K562 (cell line): ENCODE data around the gene STYX. TPM values are rescaled to one million over a fixed set of nuclear protein-coding genes. Genes with fewer than 3 reads are reported as not detected.

Experiments
- CBFA2T3 ChIP-seq: fragments of 450-650 bp; IDR thresholded peaks from 2 replicates; pipeline ENCODE4 v1.6.1; 2017
- EP300 ChIP-seq: IDR thresholded peaks from 2 replicates; pipeline ENCODE4 v1.6.1; 2012; ENCODE audit warnings: low read length, improper control_type of control experiment
- FOSL1 ChIP-seq: fragments of 200-800 bp; sonication (Bioruptor generic); conservative IDR thresholded peaks from 2 replicates; pipeline ENCODE4 v1.6.1; 2016; ENCODE audit warnings: missing genetic modification characterization, missing compliant biosample characterization
- MEIS2 ChIP-seq: fragments of 450-650 bp; IDR thresholded peaks from 2 replicates; pipeline ENCODE4 v1.6.1; 2014; ENCODE audit warnings: mild to moderate bottlenecking; ENCODE audit not compliant: partially characterized antibody
- NCOR1 ChIP-seq: fragments of 450-650 bp; IDR thresholded peaks from 2 replicates; pipeline ENCODE4 v1.6.1; 2016; ENCODE audit warnings: mild to moderate bottlenecking, moderate library complexity
- SMARCE1 ChIP-seq: fragments of 450-650 bp; IDR thresholded peaks from 2 replicates; pipeline ENCODE4 v1.7.1; 2016; ENCODE audit warnings: mild to moderate bottlenecking
- TOE1 ChIP-seq, 2 experiments: fragments of 450-650 bp in 1 of 2; sonication (generic) in 1 of 2; formaldehyde crosslinking in 1 of 2; IDR thresholded peaks; 2 replicates each; pipeline versions ENCODE4 v1.7.1 to v1.8.0; 2016 to 2022; ENCODE audit warnings: borderline replicate concordance in 2 of 2, mild to moderate bottlenecking in 2 of 2, antibody characterized with exemption in 1 of 2, inconsistent platforms in 1 of 2, low read depth in 1 of 2, missing genetic modification reagents in 1 of 2, moderate library complexity in 1 of 2
- ZNF395 ChIP-seq: fragments of 200-800 bp; sonication (Bioruptor generic); IDR thresholded peaks from 2 replicates; pipeline ENCODE4 v1.6.1; 2017; ENCODE audit warnings: missing genetic modification characterization, missing compliant biosample characterization
- ZNF445 ChIP-seq: fragments of 250-450 bp; sonication (Bioruptor Pico); IDR thresholded peaks from 2 replicates; pipeline ENCODE4 v1.4.0; 2020; ENCODE audit warnings: low read depth, mild to moderate bottlenecking, moderate library complexity
- polyA plus RNA-seq, 8 experiments: library from polyadenylated mRNA; depleted of rRNA in 4 of 8; stranded (reverse) in 5 of 8; unstranded in 3 of 8; fragments of >200 nt; fragmentation: Nextera tagmentation in 2 of 8; fragmentation: Illumina TruSeq in 1 of 8; extraction: Ambion mirVana in 2 of 8; extraction: Trizol in 1 of 8; gene quantifications; 2 replicates each; pipeline versions ENCODE4 v1.2.1 to v1.2.3, GENCODE V29; 2011 to 2014; ENCODE audit warnings: inconsistent platforms in 1 of 8, missing spikeins in 1 of 8
- total RNA-seq, 7 experiments: library from RNA; depleted of rRNA in 6 of 7; stranded (reverse); fragments of >200 nt in 6 of 7; fragmentation: Illumina TruSeq in 2 of 7; extraction: Trizol in 2 of 7; gene quantifications; 2 replicates each; pipeline versions ENCODE4 v1.2.1 to v1.2.3, GENCODE V29; 2011 to 2021; ENCODE audit warnings: low replicate concordance in 1 of 7
- TF ChIP-seq, protein P1 (sequence below): fragments of 450-650 bp; IDR thresholded peaks from 2 replicates; pipeline ENCODE4 v1.6.1; 2016; ENCODE audit warnings: mild to moderate bottlenecking, moderate library complexity
- TF ChIP-seq, protein P2 (sequence below): fragments of 250-450 bp; sonication (Bioruptor Pico); IDR thresholded peaks from 2 replicates; pipeline ENCODE4 v1.4.0; 2020
- TF ChIP-seq, protein P3 (sequence below): fragments of 450-650 bp; formaldehyde crosslinking; IDR thresholded peaks from 2 replicates; pipeline ENCODE4 v1.4.0; 2020; ENCODE audit warnings: mild to moderate bottlenecking, moderate library complexity

The STYX gene
- total and polyA plus RNA-seq, 9 of the 15 experiments (the other 6 are each of a cell fraction or from before 2014, with no cell fraction given), result 5.0 to 15.4 (median 10.6) TPM

GRCh38 chr14:52706286-52706685 lies 23.7 kb upstream of the STYX start (continued):
- TF ChIP-seq, protein P1, sequence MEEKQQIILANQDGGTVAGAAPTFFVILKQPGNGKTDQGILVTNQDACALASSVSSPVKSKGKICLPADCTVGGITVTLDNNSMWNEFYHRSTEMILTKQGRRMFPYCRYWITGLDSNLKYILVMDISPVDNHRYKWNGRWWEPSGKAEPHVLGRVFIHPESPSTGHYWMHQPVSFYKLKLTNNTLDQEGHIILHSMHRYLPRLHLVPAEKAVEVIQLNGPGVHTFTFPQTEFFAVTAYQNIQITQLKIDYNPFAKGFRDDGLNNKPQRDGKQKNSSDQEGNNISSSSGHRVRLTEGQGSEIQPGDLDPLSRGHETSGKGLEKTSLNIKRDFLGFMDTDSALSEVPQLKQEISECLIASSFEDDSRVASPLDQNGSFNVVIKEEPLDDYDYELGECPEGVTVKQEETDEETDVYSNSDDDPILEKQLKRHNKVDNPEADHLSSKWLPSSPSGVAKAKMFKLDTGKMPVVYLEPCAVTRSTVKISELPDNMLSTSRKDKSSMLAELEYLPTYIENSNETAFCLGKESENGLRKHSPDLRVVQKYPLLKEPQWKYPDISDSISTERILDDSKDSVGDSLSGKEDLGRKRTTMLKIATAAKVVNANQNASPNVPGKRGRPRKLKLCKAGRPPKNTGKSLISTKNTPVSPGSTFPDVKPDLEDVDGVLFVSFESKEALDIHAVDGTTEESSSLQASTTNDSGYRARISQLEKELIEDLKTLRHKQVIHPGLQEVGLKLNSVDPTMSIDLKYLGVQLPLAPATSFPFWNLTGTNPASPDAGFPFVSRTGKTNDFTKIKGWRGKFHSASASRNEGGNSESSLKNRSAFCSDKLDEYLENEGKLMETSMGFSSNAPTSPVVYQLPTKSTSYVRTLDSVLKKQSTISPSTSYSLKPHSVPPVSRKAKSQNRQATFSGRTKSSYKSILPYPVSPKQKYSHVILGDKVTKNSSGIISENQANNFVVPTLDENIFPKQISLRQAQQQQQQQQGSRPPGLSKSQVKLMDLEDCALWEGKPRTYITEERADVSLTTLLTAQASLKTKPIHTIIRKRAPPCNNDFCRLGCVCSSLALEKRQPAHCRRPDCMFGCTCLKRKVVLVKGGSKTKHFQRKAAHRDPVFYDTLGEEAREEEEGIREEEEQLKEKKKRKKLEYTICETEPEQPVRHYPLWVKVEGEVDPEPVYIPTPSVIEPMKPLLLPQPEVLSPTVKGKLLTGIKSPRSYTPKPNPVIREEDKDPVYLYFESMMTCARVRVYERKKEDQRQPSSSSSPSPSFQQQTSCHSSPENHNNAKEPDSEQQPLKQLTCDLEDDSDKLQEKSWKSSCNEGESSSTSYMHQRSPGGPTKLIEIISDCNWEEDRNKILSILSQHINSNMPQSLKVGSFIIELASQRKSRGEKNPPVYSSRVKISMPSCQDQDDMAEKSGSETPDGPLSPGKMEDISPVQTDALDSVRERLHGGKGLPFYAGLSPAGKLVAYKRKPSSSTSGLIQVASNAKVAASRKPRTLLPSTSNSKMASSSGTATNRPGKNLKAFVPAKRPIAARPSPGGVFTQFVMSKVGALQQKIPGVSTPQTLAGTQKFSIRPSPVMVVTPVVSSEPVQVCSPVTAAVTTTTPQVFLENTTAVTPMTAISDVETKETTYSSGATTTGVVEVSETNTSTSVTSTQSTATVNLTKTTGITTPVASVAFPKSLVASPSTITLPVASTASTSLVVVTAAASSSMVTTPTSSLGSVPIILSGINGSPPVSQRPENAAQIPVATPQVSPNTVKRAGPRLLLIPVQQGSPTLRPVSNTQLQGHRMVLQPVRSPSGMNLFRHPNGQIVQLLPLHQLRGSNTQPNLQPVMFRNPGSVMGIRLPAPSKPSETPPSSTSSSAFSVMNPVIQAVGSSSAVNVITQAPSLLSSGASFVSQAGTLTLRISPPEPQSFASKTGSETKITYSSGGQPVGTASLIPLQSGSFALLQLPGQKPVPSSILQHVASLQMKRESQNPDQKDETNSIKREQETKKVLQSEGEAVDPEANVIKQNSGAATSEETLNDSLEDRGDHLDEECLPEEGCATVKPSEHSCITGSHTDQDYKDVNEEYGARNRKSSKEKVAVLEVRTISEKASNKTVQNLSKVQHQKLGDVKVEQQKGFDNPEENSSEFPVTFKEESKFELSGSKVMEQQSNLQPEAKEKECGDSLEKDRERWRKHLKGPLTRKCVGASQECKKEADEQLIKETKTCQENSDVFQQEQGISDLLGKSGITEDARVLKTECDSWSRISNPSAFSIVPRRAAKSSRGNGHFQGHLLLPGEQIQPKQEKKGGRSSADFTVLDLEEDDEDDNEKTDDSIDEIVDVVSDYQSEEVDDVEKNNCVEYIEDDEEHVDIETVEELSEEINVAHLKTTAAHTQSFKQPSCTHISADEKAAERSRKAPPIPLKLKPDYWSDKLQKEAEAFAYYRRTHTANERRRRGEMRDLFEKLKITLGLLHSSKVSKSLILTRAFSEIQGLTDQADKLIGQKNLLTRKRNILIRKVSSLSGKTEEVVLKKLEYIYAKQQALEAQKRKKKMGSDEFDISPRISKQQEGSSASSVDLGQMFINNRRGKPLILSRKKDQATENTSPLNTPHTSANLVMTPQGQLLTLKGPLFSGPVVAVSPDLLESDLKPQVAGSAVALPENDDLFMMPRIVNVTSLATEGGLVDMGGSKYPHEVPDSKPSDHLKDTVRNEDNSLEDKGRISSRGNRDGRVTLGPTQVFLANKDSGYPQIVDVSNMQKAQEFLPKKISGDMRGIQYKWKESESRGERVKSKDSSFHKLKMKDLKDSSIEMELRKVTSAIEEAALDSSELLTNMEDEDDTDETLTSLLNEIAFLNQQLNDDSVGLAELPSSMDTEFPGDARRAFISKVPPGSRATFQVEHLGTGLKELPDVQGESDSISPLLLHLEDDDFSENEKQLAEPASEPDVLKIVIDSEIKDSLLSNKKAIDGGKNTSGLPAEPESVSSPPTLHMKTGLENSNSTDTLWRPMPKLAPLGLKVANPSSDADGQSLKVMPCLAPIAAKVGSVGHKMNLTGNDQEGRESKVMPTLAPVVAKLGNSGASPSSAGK, result peak; percentile 32; the same call in 1 of the 2 replicates
- TF ChIP-seq, protein P2, sequence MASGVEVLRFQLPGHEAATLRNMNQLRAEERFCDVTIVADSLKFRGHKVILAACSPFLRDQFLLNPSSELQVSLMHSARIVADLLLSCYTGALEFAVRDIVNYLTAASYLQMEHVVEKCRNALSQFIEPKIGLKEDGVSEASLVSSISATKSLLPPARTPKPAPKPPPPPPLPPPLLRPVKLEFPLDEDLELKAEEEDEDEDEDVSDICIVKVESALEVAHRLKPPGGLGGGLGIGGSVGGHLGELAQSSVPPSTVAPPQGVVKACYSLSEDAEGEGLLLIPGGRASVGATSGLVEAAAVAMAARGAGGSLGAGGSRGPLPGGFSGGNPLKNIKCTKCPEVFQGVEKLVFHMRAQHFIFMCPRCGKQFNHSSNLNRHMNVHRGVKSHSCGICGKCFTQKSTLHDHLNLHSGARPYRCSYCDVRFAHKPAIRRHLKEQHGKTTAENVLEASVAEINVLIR (CRISPR knock-in tag), result no peak
- peak; percentile 27; the same call in 1 of the 2 replicates for TF ChIP-seq CBFA2T3
- TF ChIP-seq EP300, result peak; percentile 39; the same call in 1 of the 2 replicates
- TF ChIP-seq TOE1 (IDR thresholded peaks at IDR 0.05; ENCODE audit: borderline replicate concordance), result 0 out of 2 replicates have a peak, but pooled peaks have one; percentile 33
- TF ChIP-seq TOE1 (CRISPR knock-in tag; IDR thresholded peaks at IDR 0.05; ENCODE audit: borderline replicate concordance, low read depth), result no peak
- peak; percentile 56 for TF ChIP-seq MEIS2
- peak; percentile 64; the same call in 1 of the 2 replicates for TF ChIP-seq SMARCE1
- TF ChIP-seq FOSL1, result peak; percentile 43; the same call in 1 of the 2 replicates
- no peak for TF ChIP-seq ZNF445 (CRISPR knock-in tag)
- TF ChIP-seq ZNF395 (CRISPR knock-in tag), result 0 out of 2 replicates have a peak, but pooled peaks have one; percentile 12
- TF ChIP-seq, protein P3, sequence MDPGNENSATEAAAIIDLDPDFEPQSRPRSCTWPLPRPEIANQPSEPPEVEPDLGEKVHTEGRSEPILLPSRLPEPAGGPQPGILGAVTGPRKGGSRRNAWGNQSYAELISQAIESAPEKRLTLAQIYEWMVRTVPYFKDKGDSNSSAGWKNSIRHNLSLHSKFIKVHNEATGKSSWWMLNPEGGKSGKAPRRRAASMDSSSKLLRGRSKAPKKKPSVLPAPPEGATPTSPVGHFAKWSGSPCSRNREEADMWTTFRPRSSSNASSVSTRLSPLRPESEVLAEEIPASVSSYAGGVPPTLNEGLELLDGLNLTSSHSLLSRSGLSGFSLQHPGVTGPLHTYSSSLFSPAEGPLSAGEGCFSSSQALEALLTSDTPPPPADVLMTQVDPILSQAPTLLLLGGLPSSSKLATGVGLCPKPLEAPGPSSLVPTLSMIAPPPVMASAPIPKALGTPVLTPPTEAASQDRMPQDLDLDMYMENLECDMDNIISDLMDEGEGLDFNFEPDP (CRISPR knock-in tag), result no peak
- peak; percentile 25; the same call in 1 of the 2 replicates for TF ChIP-seq NCOR1
